GM12878 (cell line): ENCODE data around the gene PRPF6. TPM values are rescaled to one million over a fixed set of nuclear protein-coding genes. Genes with fewer than 3 reads are reported as not detected.

Experiments used
- ATF7 ChIP-seq: fragments of 450-650 bp; IDR thresholded peaks from 2 replicates; pipeline ENCODE4 v1.6.1; 2016; ENCODE audit warnings: low read depth, mild to moderate bottlenecking
- BRCA1 ChIP-seq: IDR thresholded peaks from 2 replicates; pipeline ENCODE4 v1.6.1; 2011; ENCODE audit warnings: low read depth, low read length, improper control_type of control experiment
- CHD1 ChIP-seq: IDR thresholded peaks from 2 replicates; pipeline ENCODE4 v1.6.1; 2012; ENCODE audit warnings: low read depth, low read length, improper control_type of control experiment
- CREM ChIP-seq: IDR thresholded peaks from 2 replicates; pipeline ENCODE4 v1.6.1; 2014; ENCODE audit warnings: antibody characterized with exemption, low read depth
- KLF5 ChIP-seq: fragments of 450-650 bp; IDR thresholded peaks from 2 replicates; pipeline ENCODE4 v1.6.1; 2014; ENCODE audit warnings: mild to moderate bottlenecking; ENCODE audit not compliant: partially characterized antibody
- MXI1 ChIP-seq: fragments of 150-350 bp; IDR thresholded peaks from 2 replicates; pipeline ENCODE4 v1.6.1; 2011; ENCODE audit warnings: low read depth, mild to moderate bottlenecking, inconsistent platforms, low read length, improper control_type of control experiment
- MYC ChIP-seq: IDR thresholded peaks from 2 replicates; pipeline ENCODE4 v1.6.1; 2011; ENCODE audit warnings: mild to moderate bottlenecking, low read length, moderate library complexity, inconsistent platforms; ENCODE audit not compliant: insufficient read depth, insufficient replicate concordance, insufficient read length, severe bottlenecking
- PAX5 ChIP-seq: IDR thresholded peaks from 2 replicates; pipeline ENCODE4 v1.6.1; 2011; ENCODE audit warnings: low read depth, low read length, borderline replicate concordance
- PAX8 ChIP-seq: fragments of 450-650 bp; IDR thresholded peaks from 2 replicates; pipeline ENCODE4 v1.6.1; 2017; ENCODE audit warnings: mild to moderate bottlenecking, moderate library complexity
- PML ChIP-seq: IDR thresholded peaks from 2 replicates; pipeline ENCODE4 v1.6.1; 2012; ENCODE audit warnings: low read length, inconsistent platforms
- RBBP5 ChIP-seq: fragments of 200-600 bp; sonication (generic); conservative IDR thresholded peaks from 2 replicates; pipeline ENCODE4 v1.6.1; 2016
- SUZ12 ChIP-seq: fragments of 200-600 bp; sonication (generic); IDR thresholded peaks from one replicate; pipeline ENCODE4 v1.6.1; 2018; ENCODE audit warnings: antibody characterized with exemption, mild to moderate bottlenecking; ENCODE audit not compliant: unreplicated experiment
- TBL1XR1 ChIP-seq: IDR thresholded peaks from 2 replicates; pipeline ENCODE4 v1.6.1; 2012; ENCODE audit warnings: low read depth, low read length, improper control_type of control experiment
- ZNF384 ChIP-seq: IDR thresholded peaks from 2 replicates; pipeline ENCODE4 v1.6.1; 2012; ENCODE audit warnings: low read depth, mild to moderate bottlenecking, low read length, improper control_type of control experiment, borderline replicate concordance
- polyA plus RNA-seq, 11 experiments: library from polyadenylated mRNA; depleted of rRNA in 4 of 11; unstranded in 6 of 11; stranded (reverse) in 5 of 11; fragments of >200 nt; fragmentation: Nextera tagmentation in 4 of 11; fragmentation: Illumina TruSeq in 1 of 11; extraction: Ambion mirVana in 4 of 11; extraction: Trizol in 1 of 11; gene quantifications; 1 replicate in 1 of 11; 2 replicates in 10 of 11; pipeline versions ENCODE4 v1.2.1 to v1.2.3, GENCODE V29; 2011 to 2016; ENCODE audit warnings: inconsistent platforms in 2 of 11, missing spikeins in 2 of 11, low read depth in 1 of 11
- total RNA-seq, 4 experiments: library from RNA; depleted of rRNA in 3 of 4; stranded (reverse); fragments of >200 nt in 3 of 4; fragmentation: Illumina TruSeq in 1 of 4; extraction: Trizol in 1 of 4; gene quantifications; 2 replicates each; pipeline versions ENCODE4 v1.2.1 to v1.2.3, GENCODE V29; 2013 to 2021
- TF ChIP-seq, protein P1 (sequence below), 3 experiments: IDR thresholded peaks in 2 of 3; conservative IDR thresholded peaks in 1 of 3; 2 replicates each; pipeline ENCODE4 v1.5.1; 2011; ENCODE audit warnings: low read depth in 3 of 3, low read length in 3 of 3, mild to moderate bottlenecking in 3 of 3, control low read depth in 2 of 3, moderate library complexity in 2 of 3, inconsistent platforms in 1 of 3, mixed read lengths in 1 of 3; ENCODE audit not compliant: control insufficient read depth in 2 of 3, insufficient read depth in 1 of 3; ENCODE audit errors: extremely low read depth in 1 of 3
- TF ChIP-seq, protein P2 (sequence below): fragments of 450-650 bp; IDR thresholded peaks from 2 replicates; pipeline ENCODE4 v1.6.1; 2017; ENCODE audit warnings: mild to moderate bottlenecking, moderate library complexity
- TF ChIP-seq, protein P3 (sequence below): IDR thresholded peaks from 2 replicates; pipeline ENCODE4 v1.6.1; 2011; ENCODE audit warnings: mild to moderate bottlenecking, low read depth, low read length, moderate library complexity; ENCODE audit not compliant: insufficient replicate concordance
- TF ChIP-seq, protein P4 (sequence below): fragments of 450-650 bp; IDR thresholded peaks from 2 replicates; pipeline ENCODE4 v1.6.1; 2017; ENCODE audit warnings: mild to moderate bottlenecking, low read depth, inconsistent platforms; ENCODE audit not compliant: poor library complexity, severe bottlenecking
- TF ChIP-seq, protein P5 (sequence below): fragments of 450-650 bp; IDR thresholded peaks from 2 replicates; pipeline ENCODE4 v1.6.1; 2017; ENCODE audit warnings: low read depth, mild to moderate bottlenecking, moderate library complexity

Gene PRPF6
- total and polyA plus RNA-seq, 10 of the 15 experiments (the other 5 are each of a cell fraction or from before 2014, with no cell fraction given), result 5.0 to 102 (median 71.3) TPM

DNA sequence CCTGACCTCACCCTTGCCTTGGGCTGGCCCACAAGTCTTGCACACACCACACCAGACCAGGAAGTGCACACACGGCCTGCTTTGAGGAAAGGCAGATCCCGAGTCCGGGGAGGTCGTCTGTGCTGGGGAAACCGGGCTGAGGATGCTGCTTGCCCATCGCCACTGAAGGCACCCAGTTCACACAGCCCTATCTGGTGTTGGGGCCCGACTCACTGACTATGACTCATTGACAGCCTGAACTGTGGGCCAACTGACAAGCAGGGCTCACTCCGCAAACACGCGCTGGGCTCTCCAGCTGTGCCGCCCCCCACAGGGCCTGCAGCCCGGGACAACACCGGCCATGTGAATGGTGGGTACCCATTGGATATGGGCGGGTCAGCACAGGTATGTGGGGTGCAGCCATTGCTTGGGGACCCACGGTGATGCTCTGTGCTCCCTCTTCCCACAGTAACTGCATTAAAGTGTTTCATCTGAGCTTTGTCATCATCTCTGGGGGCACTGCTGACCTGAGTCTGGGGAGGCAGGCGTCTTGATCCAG is 3.1 kb upstream of the PRPF6 start (continued):
- TF ChIP-seq, protein P1, sequence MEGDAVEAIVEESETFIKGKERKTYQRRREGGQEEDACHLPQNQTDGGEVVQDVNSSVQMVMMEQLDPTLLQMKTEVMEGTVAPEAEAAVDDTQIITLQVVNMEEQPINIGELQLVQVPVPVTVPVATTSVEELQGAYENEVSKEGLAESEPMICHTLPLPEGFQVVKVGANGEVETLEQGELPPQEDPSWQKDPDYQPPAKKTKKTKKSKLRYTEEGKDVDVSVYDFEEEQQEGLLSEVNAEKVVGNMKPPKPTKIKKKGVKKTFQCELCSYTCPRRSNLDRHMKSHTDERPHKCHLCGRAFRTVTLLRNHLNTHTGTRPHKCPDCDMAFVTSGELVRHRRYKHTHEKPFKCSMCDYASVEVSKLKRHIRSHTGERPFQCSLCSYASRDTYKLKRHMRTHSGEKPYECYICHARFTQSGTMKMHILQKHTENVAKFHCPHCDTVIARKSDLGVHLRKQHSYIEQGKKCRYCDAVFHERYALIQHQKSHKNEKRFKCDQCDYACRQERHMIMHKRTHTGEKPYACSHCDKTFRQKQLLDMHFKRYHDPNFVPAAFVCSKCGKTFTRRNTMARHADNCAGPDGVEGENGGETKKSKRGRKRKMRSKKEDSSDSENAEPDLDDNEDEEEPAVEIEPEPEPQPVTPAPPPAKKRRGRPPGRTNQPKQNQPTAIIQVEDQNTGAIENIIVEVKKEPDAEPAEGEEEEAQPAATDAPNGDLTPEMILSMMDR (IDR thresholded peaks at IDR 0.05 in 2 of 3, conservative IDR thresholded peaks at IDR 0.05 in 1 of 3; ENCODE audit: control insufficient read depth in 2 of 3, extremely low read depth in 1 of 3, insufficient read depth in 1 of 3, low read depth in 3 of 3, low read length in 3 of 3), result no peak
- TF ChIP-seq, protein P2, sequence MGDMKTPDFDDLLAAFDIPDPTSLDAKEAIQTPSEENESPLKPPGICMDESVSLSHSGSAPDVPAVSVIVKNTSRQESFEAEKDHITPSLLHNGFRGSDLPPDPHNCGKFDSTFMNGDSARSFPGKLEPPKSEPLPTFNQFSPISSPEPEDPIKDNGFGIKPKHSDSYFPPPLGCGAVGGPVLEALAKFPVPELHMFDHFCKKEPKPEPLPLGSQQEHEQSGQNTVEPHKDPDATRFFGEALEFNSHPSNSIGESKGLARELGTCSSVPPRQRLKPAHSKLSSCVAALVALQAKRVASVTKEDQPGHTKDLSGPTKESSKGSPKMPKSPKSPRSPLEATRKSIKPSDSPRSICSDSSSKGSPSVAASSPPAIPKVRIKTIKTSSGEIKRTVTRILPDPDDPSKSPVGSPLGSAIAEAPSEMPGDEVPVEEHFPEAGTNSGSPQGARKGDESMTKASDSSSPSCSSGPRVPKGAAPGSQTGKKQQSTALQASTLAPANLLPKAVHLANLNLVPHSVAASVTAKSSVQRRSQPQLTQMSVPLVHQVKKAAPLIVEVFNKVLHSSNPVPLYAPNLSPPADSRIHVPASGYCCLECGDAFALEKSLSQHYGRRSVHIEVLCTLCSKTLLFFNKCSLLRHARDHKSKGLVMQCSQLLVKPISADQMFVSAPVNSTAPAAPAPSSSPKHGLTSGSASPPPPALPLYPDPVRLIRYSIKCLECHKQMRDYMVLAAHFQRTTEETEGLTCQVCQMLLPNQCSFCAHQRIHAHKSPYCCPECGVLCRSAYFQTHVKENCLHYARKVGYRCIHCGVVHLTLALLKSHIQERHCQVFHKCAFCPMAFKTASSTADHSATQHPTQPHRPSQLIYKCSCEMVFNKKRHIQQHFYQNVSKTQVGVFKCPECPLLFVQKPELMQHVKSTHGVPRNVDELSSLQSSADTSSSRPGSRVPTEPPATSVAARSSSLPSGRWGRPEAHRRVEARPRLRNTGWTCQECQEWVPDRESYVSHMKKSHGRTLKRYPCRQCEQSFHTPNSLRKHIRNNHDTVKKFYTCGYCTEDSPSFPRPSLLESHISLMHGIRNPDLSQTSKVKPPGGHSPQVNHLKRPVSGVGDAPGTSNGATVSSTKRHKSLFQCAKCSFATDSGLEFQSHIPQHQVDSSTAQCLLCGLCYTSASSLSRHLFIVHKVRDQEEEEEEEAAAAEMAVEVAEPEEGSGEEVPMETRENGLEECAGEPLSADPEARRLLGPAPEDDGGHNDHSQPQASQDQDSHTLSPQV, result no peak
- TF ChIP-seq ATF7, result no peak
- no peak for TF ChIP-seq MYC
- TF ChIP-seq SUZ12, result no peak
- TF ChIP-seq, protein P3, sequence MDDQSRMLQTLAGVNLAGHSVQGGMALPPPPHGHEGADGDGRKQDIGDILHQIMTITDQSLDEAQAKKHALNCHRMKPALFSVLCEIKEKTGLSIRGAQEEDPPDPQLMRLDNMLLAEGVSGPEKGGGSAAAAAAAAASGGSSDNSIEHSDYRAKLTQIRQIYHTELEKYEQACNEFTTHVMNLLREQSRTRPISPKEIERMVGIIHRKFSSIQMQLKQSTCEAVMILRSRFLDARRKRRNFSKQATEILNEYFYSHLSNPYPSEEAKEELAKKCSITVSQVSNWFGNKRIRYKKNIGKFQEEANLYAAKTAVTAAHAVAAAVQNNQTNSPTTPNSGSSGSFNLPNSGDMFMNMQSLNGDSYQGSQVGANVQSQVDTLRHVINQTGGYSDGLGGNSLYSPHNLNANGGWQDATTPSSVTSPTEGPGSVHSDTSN, result no peak
- TF ChIP-seq PAX8, result no peak
- TF ChIP-seq, protein P4, sequence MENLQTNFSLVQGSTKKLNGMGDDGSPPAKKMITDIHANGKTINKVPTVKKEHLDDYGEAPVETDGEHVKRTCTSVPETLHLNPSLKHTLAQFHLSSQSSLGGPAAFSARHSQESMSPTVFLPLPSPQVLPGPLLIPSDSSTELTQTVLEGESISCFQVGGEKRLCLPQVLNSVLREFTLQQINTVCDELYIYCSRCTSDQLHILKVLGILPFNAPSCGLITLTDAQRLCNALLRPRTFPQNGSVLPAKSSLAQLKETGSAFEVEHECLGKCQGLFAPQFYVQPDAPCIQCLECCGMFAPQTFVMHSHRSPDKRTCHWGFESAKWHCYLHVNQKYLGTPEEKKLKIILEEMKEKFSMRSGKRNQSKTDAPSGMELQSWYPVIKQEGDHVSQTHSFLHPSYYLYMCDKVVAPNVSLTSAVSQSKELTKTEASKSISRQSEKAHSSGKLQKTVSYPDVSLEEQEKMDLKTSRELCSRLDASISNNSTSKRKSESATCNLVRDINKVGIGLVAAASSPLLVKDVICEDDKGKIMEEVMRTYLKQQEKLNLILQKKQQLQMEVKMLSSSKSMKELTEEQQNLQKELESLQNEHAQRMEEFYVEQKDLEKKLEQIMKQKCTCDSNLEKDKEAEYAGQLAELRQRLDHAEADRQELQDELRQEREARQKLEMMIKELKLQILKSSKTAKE, result no peak
- TF ChIP-seq BRCA1, result no peak
- TF ChIP-seq MXI1, result peak; percentile 42; the same call in 1 of the 2 replicates
- no peak for TF ChIP-seq ZNF384
- TF ChIP-seq TBL1XR1, result no peak
- TF ChIP-seq KLF5, result no peak
- TF ChIP-seq, protein P5, sequence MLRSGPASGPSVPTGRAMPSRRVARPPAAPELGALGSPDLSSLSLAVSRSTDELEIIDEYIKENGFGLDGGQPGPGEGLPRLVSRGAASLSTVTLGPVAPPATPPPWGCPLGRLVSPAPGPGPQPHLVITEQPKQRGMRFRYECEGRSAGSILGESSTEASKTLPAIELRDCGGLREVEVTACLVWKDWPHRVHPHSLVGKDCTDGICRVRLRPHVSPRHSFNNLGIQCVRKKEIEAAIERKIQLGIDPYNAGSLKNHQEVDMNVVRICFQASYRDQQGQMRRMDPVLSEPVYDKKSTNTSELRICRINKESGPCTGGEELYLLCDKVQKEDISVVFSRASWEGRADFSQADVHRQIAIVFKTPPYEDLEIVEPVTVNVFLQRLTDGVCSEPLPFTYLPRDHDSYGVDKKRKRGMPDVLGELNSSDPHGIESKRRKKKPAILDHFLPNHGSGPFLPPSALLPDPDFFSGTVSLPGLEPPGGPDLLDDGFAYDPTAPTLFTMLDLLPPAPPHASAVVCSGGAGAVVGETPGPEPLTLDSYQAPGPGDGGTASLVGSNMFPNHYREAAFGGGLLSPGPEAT, result no peak
- TF ChIP-seq CHD1, result no peak
- no peak for TF ChIP-seq PML
- no peak for TF ChIP-seq PAX5
- no peak for TF ChIP-seq CREM
- TF ChIP-seq RBBP5, result no peak
